ENCODE data around the gene ZNF683. TPM values are rescaled to one million over a fixed set of nuclear protein-coding genes. Genes with fewer than 3 reads are reported as not detected.

ZNF683 gene
- total RNA-seq, 2 experiments from 2014 or later: 7.0 to 26.3 TPM

DNA sequence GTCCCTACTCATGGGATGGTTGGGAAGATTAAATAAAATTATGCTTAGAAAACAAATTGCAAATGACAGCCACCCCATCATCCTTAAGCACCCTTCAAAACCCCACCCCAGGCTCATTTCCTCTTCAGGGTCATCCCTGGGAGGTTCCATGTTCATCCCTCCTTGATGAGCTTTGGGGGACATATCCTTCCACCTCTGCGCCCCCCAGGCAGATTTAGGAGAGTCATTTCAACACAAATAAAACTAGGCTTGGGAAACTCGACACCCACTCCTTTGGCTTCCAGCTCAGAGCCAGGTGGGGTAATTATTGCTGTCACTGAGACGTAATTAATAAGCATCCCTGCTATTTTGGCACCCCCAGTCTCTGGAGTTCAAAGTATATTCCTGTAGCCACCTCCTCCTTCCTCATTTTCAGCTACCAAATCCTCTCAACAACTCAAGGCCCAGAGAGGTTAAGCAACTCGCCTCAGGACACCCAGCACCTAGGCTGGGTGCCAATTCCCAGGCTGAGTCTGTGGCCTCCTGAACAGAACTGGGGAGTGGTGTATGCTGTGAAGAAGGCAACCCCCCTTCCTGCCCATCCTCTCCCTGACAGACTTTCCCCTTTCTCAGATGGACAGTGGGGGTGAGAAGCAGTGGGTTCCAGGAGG, 19.2 kb downstream of the ZNF683 start:
- ATAC-seq: no peak
- CTCF ChIA-PET: interaction anchor here (0.9 to 2.3 kb wide), 4 partner anchors 10 to 64 kb away, joined by 3 to 15 read pairs (median 4); no protein-coding TSS in a partner anchor

DNA sequence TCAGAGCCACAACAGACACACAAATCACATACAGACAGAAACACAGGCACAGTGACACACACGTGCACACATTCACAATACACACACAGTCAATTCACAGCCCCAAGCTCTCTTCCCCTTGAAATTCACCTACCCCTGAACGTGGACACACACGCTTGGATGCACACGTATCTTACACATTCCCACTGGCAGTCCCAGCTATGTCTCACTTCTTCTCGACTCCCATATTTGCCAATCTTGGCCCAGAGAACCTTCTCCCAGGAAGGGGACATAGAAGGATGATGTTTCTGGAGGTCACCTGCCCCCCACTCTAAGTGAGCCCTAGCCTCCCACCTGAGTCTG, 20.2 kb downstream of the ZNF683 start:
- H3K9me3 Mint-ChIP-seq (ENCODE audit: low read depth): no peaks in the 10 kb centered on the region
- H3K36me3 Mint-ChIP-seq: no peaks in the 10 kb centered on the region
- no peaks in the 10 kb centered on the region for H3K27me3 Mint-ChIP-seq
- H3K4me1 Mint-ChIP-seq: peaks cover 7% of the 10 kb centered on the region
- CTCF ChIA-PET: interaction anchor here (1.2 kb wide), 1 partner anchor 11 kb away, joined by 4 read pairs; no protein-coding TSS in a partner anchor
- DNase-seq: no peak
- no peak overlapping the region for H3K27ac Mint-ChIP-seq
- H3K4me3 Mint-ChIP-seq: no peak overlapping the region
- ATAC-seq: no peak

More for the DNA sequence above, 19.2 kb downstream of the ZNF683 start:
- DNase-seq: no peak
- Mint-ChIP-seq H3K36me3 (no peaks in the 10 kb centered on the region), H3K4me3 (no peak overlapping the region), H3K9me3 (ENCODE audit: low read depth) (no peaks in the 10 kb centered on the region), H3K27me3 (no peaks in the 10 kb centered on the region), H3K27ac (no peak overlapping the region), H3K4me1 (peaks cover 13% of the 10 kb centered on the region)

- Mint-ChIP-seq H3K4me1 (peaks cover 7% of the 10 kb centered on the region), H3K36me3 (no peaks in the 10 kb centered on the region), H3K27me3 (no peaks in the 10 kb centered on the region), H3K27ac (no peak overlapping the region), H3K4me3 (no peak overlapping the region), H3K9me3 (ENCODE audit: low read depth) (no peaks in the 10 kb centered on the region)
- ATAC-seq (no peak), DNase-seq (no peak)
- CTCF ChIA-PET: interaction anchor here (1.2 kb wide), 1 partner anchor 12 kb away, joined by 4 read pairs; no protein-coding TSS in a partner anchor
Observed at GRCh38 chr1:26351590-26352337, 20.8 kb downstream of the ZNF683 start.

GRCh38 chr1:26350701-26351589, 21.6 kb downstream of the ZNF683 start:
- ATAC-seq (no peak), DNase-seq (no peak)
- Mint-ChIP-seq H3K27me3 (no peaks in the 10 kb centered on the region), H3K4me1 (peaks cover 7% of the 10 kb centered on the region), H3K36me3 (no peaks in the 10 kb centered on the region), H3K27ac (no peak overlapping the region), H3K4me3 (no peak overlapping the region), H3K9me3 (ENCODE audit: low read depth) (no peaks in the 10 kb centered on the region)
- CTCF ChIA-PET: interaction anchor here (2.1 kb wide), 1 partner anchor 13 kb away, joined by 9 read pairs; no protein-coding TSS in a partner anchor

- no peaks in the 10 kb centered on the region for H3K27me3 Mint-ChIP-seq
- CTCF ChIA-PET: interaction anchor here (2.1 kb wide), 1 partner anchor 14 kb away, joined by 9 read pairs; no protein-coding TSS in a partner anchor
- ATAC-seq (no peak), DNase-seq (no peak)
- no peak overlapping the region for H3K27ac Mint-ChIP-seq
- no peaks in the 10 kb centered on the region for H3K36me3 Mint-ChIP-seq
- no peak overlapping the region for H3K4me3 Mint-ChIP-seq
- peaks cover 2% of the 10 kb centered on the region for H3K4me1 Mint-ChIP-seq
- H3K9me3 Mint-ChIP-seq (ENCODE audit: low read depth): no peaks in the 10 kb centered on the region
Observed at GRCh38 chr1:26350343-26350700, 22.2 kb downstream of the ZNF683 start.

DNA sequence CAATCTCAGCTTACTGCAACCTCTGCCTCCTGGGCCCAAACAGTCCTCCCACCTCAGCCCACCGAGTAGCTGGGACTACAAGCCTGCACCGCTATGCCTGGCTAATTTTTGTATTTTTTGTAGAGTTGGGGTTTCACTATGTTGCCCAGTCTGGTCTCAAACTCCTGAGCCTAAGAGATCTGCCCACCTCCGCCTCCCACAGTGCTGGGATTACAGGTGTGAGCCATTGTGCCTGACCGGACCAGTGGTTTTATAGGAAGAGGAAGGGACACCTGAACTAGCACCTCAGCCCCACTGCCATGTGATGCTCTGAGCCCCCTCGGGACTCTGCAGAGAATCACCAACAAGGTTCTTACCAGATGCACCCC, 22.7 kb downstream of the ZNF683 start:
- Mint-ChIP-seq H3K27ac (no peak overlapping the region), H3K27me3 (no peaks in the 10 kb centered on the region), H3K36me3 (no peaks in the 10 kb centered on the region), H3K4me1 (peaks cover 2% of the 10 kb centered on the region), H3K4me3 (no peak overlapping the region), H3K9me3 (ENCODE audit: low read depth) (no peaks in the 10 kb centered on the region)
- no peak for DNase-seq
- CTCF ChIA-PET: interaction anchor here (2.0 to 2.1 kb wide), 2 partner anchors 9 to 14 kb away, joined by 6 to 9 read pairs; no protein-coding TSS in a partner anchor
- no peak for ATAC-seq

GRCh38 chr1:26349188-26349876, 23.2 kb downstream of the ZNF683 start:
- H3K9me3 Mint-ChIP-seq (ENCODE audit: low read depth): no peaks in the 10 kb centered on the region
- H3K27me3 Mint-ChIP-seq: no peaks in the 10 kb centered on the region
- CTCF ChIA-PET: interaction anchor here (2.0 to 2.1 kb wide), 2 partner anchors 10 to 15 kb away, joined by 6 to 9 read pairs; no protein-coding TSS in a partner anchor
- H3K27ac Mint-ChIP-seq: no peak overlapping the region
- peaks cover 2% of the 10 kb centered on the region for H3K4me1 Mint-ChIP-seq
- DNase-seq (no peak), ATAC-seq (no peak)
- H3K36me3 Mint-ChIP-seq: no peaks in the 10 kb centered on the region
- no peak overlapping the region for H3K4me3 Mint-ChIP-seq

DNA sequence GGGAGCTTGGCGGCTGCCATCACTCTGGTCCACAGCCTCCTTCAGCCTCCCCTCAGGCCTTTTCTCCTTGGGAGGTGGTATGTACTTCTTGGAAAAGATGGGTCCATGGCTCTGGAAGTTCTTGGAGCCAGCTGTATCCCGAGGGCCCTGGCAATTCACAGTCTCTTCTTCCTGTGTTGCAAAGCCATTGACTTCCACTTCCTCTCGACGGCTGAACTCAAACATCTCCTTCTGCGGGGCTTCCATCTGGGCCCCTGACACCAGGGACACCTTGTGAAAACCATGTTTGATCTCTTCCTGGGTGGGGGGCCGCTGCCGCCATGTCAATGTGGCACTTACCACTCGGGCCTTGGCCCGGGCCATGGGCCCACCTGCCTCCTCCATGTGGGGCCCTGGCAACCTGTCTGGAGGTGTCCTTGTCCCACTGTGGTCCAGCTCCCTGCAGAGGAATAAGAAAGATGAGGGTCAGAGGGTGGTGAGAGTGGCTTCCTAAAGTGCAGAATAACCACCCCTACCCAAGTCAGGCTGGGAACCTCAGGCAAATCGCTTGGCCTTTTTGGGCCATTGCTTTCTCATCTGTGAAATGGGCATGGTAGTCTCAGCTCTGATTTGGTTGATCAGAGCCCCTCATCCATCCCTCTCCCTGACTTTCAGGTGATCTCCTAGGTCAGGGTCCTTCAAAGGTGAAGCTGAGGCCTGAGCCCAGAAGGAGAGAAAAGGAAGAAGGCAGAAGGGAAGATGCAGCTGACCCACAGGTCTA, 26.1 kb downstream of the ZNF683 start:
- H3K4me1 Mint-ChIP-seq: no peaks in the 10 kb centered on the region
- ATAC-seq: no peak
- H3K36me3 Mint-ChIP-seq: no peaks in the 10 kb centered on the region
- no peaks in the 10 kb centered on the region for H3K9me3 Mint-ChIP-seq (ENCODE audit: low read depth)
- no peak overlapping the region for H3K27ac Mint-ChIP-seq
- H3K4me3 Mint-ChIP-seq: no peak overlapping the region
- CTCF ChIA-PET: interaction anchor here (0.9 to 3.9 kb wide), 8 partner anchors 8 to 71 kb away, joined by 3 to 19 read pairs (median 6); partner anchors contain the start of gene SH3BGRL3
- DNase-seq: no peak
- peaks cover 6% of the 10 kb centered on the region for H3K27me3 Mint-ChIP-seq

DNA sequence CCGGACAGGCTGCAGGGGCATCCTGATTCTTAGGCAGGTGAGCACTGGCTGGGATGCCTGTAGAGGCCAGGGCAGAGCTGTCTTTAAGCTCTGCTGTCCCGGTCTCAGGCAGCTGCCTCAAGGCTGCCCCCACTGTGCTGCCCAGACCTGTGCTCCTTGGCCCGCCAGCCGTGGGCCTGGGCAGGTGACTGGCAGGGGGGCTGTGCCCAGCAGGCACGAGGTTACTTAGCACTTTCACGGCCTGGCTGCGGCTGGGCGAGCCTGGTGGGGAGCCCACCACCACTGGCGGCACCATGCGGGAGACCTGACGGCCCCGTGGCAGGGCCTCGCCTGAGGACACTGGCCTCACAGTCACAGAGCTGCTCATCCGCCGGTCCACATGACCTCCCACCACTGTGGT, 26.8 kb downstream of the ZNF683 start:
- no peaks in the 10 kb centered on the region for H3K4me1 Mint-ChIP-seq
- H3K27ac Mint-ChIP-seq: no peak overlapping the region
- H3K4me3 Mint-ChIP-seq: no peak overlapping the region
- no peak for DNase-seq
- no peaks in the 10 kb centered on the region for H3K36me3 Mint-ChIP-seq
- H3K27me3 Mint-ChIP-seq: peaks cover 6% of the 10 kb centered on the region
- CTCF ChIA-PET: interaction anchor here (1.1 to 3.9 kb wide), 5 partner anchors 13 to 71 kb away, joined by 3 to 19 read pairs (median 10); no protein-coding TSS in a partner anchor
- no peaks in the 10 kb centered on the region for H3K9me3 Mint-ChIP-seq (ENCODE audit: low read depth)
- ATAC-seq: no peak

DNA sequence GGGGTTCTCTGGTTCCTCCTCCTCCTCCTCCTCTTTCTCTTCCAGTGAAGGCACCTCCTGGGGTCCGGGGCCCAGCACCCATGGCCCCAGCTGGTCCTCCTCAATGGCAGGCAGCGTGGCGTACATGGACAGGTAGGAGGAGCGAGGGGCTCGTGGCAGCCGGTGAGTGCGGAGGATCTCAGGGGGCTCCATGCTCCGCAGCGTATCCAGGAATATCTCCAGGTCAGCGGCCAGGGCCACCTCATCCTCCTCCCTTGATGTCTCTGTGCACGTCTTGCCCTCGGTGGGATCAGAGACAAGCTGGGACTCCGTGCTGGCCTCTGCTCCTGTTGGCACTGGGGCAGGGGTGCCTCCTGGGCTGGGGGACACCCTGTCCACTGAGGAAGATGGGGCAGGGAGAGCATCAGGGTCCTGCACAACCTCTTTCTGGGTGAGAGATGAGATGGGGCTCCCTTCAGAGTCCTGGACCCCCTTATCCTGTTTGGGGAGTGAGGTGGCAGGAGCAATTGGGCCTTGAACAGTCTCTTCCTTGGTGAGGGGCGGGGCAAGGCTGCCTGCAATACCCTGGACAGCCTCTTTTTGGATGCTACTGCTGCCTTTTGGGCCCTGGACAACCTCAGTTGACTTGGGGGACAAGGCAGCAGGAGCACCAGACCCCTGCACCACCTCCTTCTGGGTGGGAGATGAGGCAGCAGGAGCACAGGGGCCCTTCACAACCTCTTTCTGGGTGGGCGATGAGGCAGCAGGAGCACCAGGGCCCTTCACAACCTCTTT, 28.2 kb downstream of the ZNF683 start:
- ATAC-seq (no peak), DNase-seq (no peak)
- Mint-ChIP-seq H3K36me3 (no peaks in the 10 kb centered on the region), H3K9me3 (ENCODE audit: low read depth) (no peaks in the 10 kb centered on the region), H3K4me3 (no peak overlapping the region), H3K27me3 (peaks cover 6% of the 10 kb centered on the region), H3K4me1 (no peaks in the 10 kb centered on the region), H3K27ac (no peak overlapping the region)
- CTCF ChIA-PET: no interaction called here

- ATAC-seq (no peak), DNase-seq (no peak)
- Mint-ChIP-seq H3K27ac (no peak overlapping the region), H3K4me3 (no peak overlapping the region), H3K9me3 (ENCODE audit: low read depth) (no peaks in the 10 kb centered on the region), H3K27me3 (peaks cover 6% of the 10 kb centered on the region), H3K36me3 (no peaks in the 10 kb centered on the region), H3K4me1 (peaks cover 16% of the 10 kb centered on the region)
- CTCF ChIA-PET: interaction anchor here (1.4 kb wide), 1 partner anchor 18 kb away, joined by 5 read pairs; no protein-coding TSS in a partner anchor
Observed at GRCh38 chr1:26340047-26340481, 32.5 kb downstream of the ZNF683 start.
